Measurements from ENCODE around the gene SLC16A7.

The SLC16A7 gene, protein sequence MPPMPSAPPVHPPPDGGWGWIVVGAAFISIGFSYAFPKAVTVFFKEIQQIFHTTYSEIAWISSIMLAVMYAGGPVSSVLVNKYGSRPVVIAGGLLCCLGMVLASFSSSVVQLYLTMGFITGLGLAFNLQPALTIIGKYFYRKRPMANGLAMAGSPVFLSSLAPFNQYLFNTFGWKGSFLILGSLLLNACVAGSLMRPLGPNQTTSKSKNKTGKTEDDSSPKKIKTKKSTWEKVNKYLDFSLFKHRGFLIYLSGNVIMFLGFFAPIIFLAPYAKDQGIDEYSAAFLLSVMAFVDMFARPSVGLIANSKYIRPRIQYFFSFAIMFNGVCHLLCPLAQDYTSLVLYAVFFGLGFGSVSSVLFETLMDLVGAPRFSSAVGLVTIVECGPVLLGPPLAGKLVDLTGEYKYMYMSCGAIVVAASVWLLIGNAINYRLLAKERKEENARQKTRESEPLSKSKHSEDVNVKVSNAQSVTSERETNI
- 48.2 to 67.1 (median 52.9) reads per million in 3 donors for total RNA-seq

DNA sequence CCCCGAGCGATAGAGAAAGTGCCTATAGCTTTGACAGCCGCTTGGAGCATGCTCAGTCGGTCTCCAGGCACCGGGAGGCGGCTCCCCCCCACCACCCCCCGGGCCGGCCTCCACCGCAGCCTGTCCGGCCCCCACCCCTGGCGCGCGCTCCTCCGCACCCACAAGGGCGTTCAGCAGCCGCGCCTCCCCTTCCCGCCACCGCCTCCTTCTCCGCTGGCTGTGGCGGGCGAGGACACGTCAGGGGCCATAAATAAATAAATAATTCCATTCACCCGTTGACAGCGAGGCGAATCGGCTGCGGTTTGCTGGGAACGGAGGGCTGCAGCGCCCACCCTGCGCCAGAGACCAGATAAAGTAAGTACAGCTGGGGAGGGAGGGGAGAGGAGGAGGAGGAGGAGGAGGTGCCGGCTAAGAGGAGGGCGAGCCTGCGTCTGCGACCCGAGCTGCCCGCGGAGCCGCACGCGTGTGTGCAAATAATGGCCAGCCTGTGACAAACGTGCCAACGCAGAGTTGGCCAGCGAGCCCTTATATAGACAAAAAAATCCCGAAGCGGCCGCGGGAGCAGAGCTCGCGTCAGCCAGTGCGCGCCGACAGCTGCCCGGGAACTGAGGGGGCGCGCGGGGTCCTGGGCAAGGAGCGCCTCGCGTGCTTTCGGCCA lies at the start of gene SLC16A7:
SLC16A7 (plus strand) TSS at position 147 of the 658 bp plus-strand sequence. CDS start 108,773 bp downstream, outside the sequence.
- Histone ChIP-seq H3K4me1 (ENCODE audit: control insufficient read depth, insufficient read depth, low read length, poor library complexity, severe bottlenecking) (peaks cover 7% of the 10 kb centered on the region), H3K9me3 (ENCODE audit: control insufficient read depth, low read length) (no peaks in the 10 kb centered on the region), H3K27me3 (replicated peaks; ENCODE audit: control insufficient read depth, insufficient read depth, low read length, poor library complexity, severe bottlenecking) (no peaks in the 10 kb centered on the region), H3K27ac (ENCODE audit: insufficient read depth, low read length, poor library complexity, severe bottlenecking) (peak within 1 kb of the TSS; percentile 83), H3K36me3 (ENCODE audit: control insufficient read depth, insufficient read depth, low read length) (no peaks in the 10 kb centered on the region), H3K4me3 (ENCODE audit: insufficient read depth, low read depth, low read length, poor library complexity, severe bottlenecking) (peak within 1 kb of the TSS; percentile 67)
- peak; percentile 73 to 76 (median 74) for DNase-seq

DNA sequence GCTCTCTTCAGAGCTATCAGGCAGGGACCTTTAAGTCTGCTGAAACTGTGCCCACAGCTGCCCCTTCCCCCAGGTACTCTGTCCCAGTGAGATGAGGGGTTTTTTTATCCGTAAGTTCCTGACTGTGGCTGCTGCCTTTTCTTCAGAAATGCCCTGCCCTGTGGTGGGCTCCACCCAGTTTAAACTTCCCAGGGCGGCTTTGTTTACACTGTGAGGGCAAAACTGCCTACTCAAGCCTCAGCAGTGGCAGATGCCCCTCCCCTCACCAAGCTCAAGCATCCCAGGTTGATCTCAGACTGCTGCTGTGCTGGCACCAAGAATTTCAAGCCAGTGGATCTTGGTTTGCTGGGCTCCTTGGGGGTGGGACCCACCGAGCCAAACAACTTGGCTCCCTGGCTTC lies 46.9 kb upstream of the SLC16A7 start:
- no peak overlapping the region for H3K4me3 ChIP-seq (ENCODE audit: insufficient read depth, low read depth, low read length, poor library complexity, severe bottlenecking)
- no peaks in the 10 kb centered on the region for H3K4me1 ChIP-seq (ENCODE audit: control insufficient read depth, insufficient read depth, low read length, poor library complexity, severe bottlenecking)
- H3K27ac ChIP-seq (ENCODE audit: insufficient read depth, low read length, poor library complexity, severe bottlenecking) = no peak overlapping the region
- H3K36me3 ChIP-seq (ENCODE audit: control insufficient read depth, insufficient read depth, low read length) = no peaks in the 10 kb centered on the region
- DNase-seq = no peak
- H3K9me3 ChIP-seq (ENCODE audit: control insufficient read depth, low read length) = no peaks in the 10 kb centered on the region
- H3K27me3 ChIP-seq (replicated peaks; ENCODE audit: control insufficient read depth, insufficient read depth, low read length, poor library complexity, severe bottlenecking) = no peaks in the 10 kb centered on the region

DNA sequence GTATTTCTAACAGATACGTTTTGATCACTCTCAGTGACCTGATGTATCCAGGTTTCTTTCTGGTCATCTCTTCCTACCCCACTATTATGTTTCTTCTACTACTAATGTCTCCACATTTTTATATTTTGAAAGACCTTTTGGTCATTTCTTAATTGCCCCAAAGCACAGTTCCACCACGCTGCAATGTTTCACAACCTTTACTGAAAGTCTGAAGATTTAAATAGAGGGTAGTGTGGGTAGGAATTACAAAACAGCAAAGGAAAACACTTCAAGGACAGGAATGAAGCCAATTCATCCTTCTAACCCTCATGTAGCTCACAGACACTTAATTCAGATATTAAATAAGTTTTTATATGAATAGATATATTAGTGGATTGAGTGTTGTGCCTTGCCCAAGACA lies 36.1 kb upstream of the SLC16A7 start:
- no peak for DNase-seq
- Histone ChIP-seq H3K4me1 (ENCODE audit: control insufficient read depth, insufficient read depth, low read length, poor library complexity, severe bottlenecking) (no peaks in the 10 kb centered on the region), H3K9me3 (ENCODE audit: control insufficient read depth, low read length) (no peaks in the 10 kb centered on the region), H3K27ac (ENCODE audit: insufficient read depth, low read length, poor library complexity, severe bottlenecking) (no peak overlapping the region), H3K27me3 (replicated peaks; ENCODE audit: control insufficient read depth, insufficient read depth, low read length, poor library complexity, severe bottlenecking) (no peaks in the 10 kb centered on the region), H3K4me3 (ENCODE audit: insufficient read depth, low read depth, low read length, poor library complexity, severe bottlenecking) (no peak overlapping the region), H3K36me3 (ENCODE audit: control insufficient read depth, insufficient read depth, low read length) (no peaks in the 10 kb centered on the region)

DNA sequence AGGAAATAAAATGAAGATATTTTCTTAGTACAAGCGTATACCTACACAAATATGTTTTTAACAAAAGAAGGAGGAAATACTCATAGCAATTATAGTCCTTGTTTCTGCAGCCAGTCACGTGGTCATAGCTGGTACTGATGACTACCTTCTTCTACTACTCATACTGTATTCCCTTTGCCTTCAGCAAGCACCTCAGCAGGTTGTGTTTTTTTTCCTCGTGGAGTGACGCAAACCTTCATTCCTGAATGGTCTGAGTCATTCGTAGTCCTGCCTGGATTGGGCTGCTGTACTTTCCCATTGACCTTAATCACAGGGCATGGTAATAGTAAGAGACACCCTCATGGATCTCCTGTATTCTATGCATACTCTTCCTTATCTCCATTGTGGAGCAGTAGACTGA lies 25.7 kb upstream of the SLC16A7 start:
- DNase-seq = no peak
- H3K4me1 ChIP-seq (ENCODE audit: control insufficient read depth, insufficient read depth, low read length, poor library complexity, severe bottlenecking) = peaks cover 3% of the 10 kb centered on the region
- no peaks in the 10 kb centered on the region for H3K9me3 ChIP-seq (ENCODE audit: control insufficient read depth, low read length)
- H3K4me3 ChIP-seq (ENCODE audit: insufficient read depth, low read depth, low read length, poor library complexity, severe bottlenecking) = no peak overlapping the region
- no peaks in the 10 kb centered on the region for H3K27me3 ChIP-seq (replicated peaks; ENCODE audit: control insufficient read depth, insufficient read depth, low read length, poor library complexity, severe bottlenecking)
- H3K36me3 ChIP-seq (ENCODE audit: control insufficient read depth, insufficient read depth, low read length) = no peaks in the 10 kb centered on the region
- H3K27ac ChIP-seq (ENCODE audit: insufficient read depth, low read length, poor library complexity, severe bottlenecking) = no peak overlapping the region

DNA sequence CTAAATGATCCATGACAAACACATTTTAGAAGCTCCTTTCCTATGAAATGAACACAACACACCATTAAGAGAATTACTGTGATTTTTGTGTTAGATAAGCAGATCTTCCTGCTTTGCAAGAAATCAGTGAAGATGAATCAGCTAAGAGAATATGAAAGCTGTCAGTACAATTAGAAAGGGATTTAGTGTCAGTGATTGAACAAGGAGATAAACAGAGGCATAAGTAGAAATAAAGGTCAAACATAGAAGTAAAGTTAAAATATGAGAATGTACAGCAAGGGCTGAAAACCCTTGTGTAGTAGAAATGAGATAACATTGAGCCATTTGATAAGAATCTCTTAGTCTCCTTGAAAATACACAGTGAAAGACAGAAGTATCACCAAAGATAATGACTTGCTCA lies 21.4 kb upstream of the SLC16A7 start:
- no peaks in the 10 kb centered on the region for H3K9me3 ChIP-seq (ENCODE audit: control insufficient read depth, low read length)
- no peak overlapping the region for H3K4me3 ChIP-seq (ENCODE audit: insufficient read depth, low read depth, low read length, poor library complexity, severe bottlenecking)
- no peak for DNase-seq
- no peaks in the 10 kb centered on the region for H3K27me3 ChIP-seq (replicated peaks; ENCODE audit: control insufficient read depth, insufficient read depth, low read length, poor library complexity, severe bottlenecking)
- H3K27ac ChIP-seq (ENCODE audit: insufficient read depth, low read length, poor library complexity, severe bottlenecking) = no peak overlapping the region
- H3K36me3 ChIP-seq (ENCODE audit: control insufficient read depth, insufficient read depth, low read length) = no peaks in the 10 kb centered on the region
- peaks cover 25% of the 10 kb centered on the region for H3K4me1 ChIP-seq (ENCODE audit: control insufficient read depth, insufficient read depth, low read length, poor library complexity, severe bottlenecking)

DNA sequence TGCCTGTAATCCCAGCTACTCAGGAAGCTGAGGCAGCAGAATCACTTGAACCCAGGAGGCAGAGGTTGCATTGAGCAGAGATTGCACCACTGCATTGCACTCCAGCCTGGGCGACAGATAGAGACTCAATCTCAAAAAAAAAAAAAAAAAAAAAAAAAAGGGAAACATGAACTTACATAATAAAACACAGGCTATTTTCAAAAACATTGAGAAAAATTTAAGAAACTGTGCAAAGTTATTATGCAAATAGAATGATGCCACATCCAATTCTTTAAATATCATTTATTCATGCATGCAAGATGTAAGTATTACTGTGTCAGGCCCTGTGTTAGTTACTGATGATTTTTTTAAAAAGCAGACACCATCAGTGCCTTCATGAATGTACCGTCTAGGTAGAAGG lies 20.0 kb upstream of the SLC16A7 start:
- Histone ChIP-seq H3K4me3 (ENCODE audit: insufficient read depth, low read depth, low read length, poor library complexity, severe bottlenecking) (no peak overlapping the region), H3K4me1 (ENCODE audit: control insufficient read depth, insufficient read depth, low read length, poor library complexity, severe bottlenecking) (peaks cover 25% of the 10 kb centered on the region), H3K36me3 (ENCODE audit: control insufficient read depth, insufficient read depth, low read length) (no peaks in the 10 kb centered on the region), H3K9me3 (ENCODE audit: control insufficient read depth, low read length) (no peaks in the 10 kb centered on the region), H3K27me3 (replicated peaks; ENCODE audit: control insufficient read depth, insufficient read depth, low read length, poor library complexity, severe bottlenecking) (no peaks in the 10 kb centered on the region), H3K27ac (ENCODE audit: insufficient read depth, low read length, poor library complexity, severe bottlenecking) (no peak overlapping the region)
- no peak for DNase-seq

DNA sequence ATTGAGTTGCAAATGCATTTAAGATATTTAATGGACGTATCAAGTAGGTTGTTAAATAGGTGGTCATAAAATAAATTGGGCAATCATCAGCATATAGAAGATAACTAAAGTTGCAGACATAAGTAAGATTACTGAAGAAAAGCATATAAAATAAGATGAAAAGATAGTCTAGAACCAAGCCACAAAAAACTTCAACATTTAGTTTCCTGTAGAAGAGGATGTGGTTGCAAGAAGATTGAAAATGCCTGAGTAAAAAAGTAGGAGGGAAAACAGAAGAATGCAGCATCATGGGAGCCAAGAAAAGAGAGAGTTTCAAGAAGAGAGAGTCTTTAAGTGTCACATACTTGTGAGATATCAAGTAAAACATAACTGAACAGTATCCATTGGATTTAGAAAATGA lies 17.6 kb upstream of the SLC16A7 start:
- H3K4me3 ChIP-seq (ENCODE audit: insufficient read depth, low read depth, low read length, poor library complexity, severe bottlenecking) = peak overlapping the region; percentile 19
- no peak for DNase-seq
- no peaks in the 10 kb centered on the region for H3K36me3 ChIP-seq (ENCODE audit: control insufficient read depth, insufficient read depth, low read length)
- H3K9me3 ChIP-seq (ENCODE audit: control insufficient read depth, low read length) = no peaks in the 10 kb centered on the region
- H3K4me1 ChIP-seq (ENCODE audit: control insufficient read depth, insufficient read depth, low read length, poor library complexity, severe bottlenecking) = peaks cover 25% of the 10 kb centered on the region
- H3K27me3 ChIP-seq (replicated peaks; ENCODE audit: control insufficient read depth, insufficient read depth, low read length, poor library complexity, severe bottlenecking) = no peaks in the 10 kb centered on the region
- H3K27ac ChIP-seq (ENCODE audit: insufficient read depth, low read length, poor library complexity, severe bottlenecking) = no peak overlapping the region

DNA sequence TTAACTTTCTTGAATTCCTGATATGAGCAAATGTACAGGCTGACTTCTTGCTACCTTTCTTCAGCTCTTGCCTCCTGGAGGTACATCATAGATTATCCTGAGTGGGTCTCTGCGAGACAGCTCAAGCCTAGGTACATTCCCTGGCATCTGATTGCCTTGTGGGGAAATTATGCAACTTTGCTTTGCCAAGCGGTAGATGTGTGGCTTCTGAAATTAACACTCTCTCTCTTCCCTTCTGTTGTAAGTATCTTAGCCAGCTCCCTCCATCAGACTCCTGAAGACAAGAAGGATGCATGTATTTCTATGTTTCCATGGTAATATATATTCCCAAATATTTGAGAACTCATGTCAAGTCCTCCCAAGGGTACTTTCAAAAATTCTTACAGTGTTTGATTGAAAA lies 16.2 kb upstream of the SLC16A7 start:
- H3K4me3 ChIP-seq (ENCODE audit: insufficient read depth, low read depth, low read length, poor library complexity, severe bottlenecking) = no peak overlapping the region
- DNase-seq = no peak
- H3K4me1 ChIP-seq (ENCODE audit: control insufficient read depth, insufficient read depth, low read length, poor library complexity, severe bottlenecking) = peaks cover 23% of the 10 kb centered on the region
- no peaks in the 10 kb centered on the region for H3K36me3 ChIP-seq (ENCODE audit: control insufficient read depth, insufficient read depth, low read length)
- no peak overlapping the region for H3K27ac ChIP-seq (ENCODE audit: insufficient read depth, low read length, poor library complexity, severe bottlenecking)
- no peaks in the 10 kb centered on the region for H3K9me3 ChIP-seq (ENCODE audit: control insufficient read depth, low read length)
- H3K27me3 ChIP-seq (replicated peaks; ENCODE audit: control insufficient read depth, insufficient read depth, low read length, poor library complexity, severe bottlenecking) = no peaks in the 10 kb centered on the region

DNA sequence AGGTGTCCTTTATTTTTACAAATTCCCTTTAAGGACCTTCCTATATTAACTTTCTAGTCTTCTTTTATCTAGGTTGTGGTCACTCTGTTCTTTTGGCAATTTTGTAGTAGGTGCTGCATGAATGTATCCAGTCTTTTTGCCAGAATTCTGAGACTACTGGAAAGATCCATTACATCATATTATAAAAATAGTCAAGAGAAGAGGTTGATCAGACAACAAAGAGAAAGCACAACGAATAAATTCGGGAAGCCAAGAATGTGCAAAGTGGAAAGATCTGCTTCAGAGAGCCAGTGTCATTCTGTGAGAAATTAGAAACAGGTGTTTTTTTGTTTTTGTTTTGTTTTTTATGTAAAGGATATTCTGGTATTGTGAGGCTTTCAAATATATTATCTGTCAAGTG lies 15.8 kb upstream of the SLC16A7 start:
- H3K27ac ChIP-seq (ENCODE audit: insufficient read depth, low read length, poor library complexity, severe bottlenecking) = no peak overlapping the region

More for the DNA sequence above, 15.8 kb upstream of the SLC16A7 start:
- H3K4me3 ChIP-seq (ENCODE audit: insufficient read depth, low read depth, low read length, poor library complexity, severe bottlenecking) = no peak overlapping the region
- peaks cover 23% of the 10 kb centered on the region for H3K4me1 ChIP-seq (ENCODE audit: control insufficient read depth, insufficient read depth, low read length, poor library complexity, severe bottlenecking)
- no peaks in the 10 kb centered on the region for H3K9me3 ChIP-seq (ENCODE audit: control insufficient read depth, low read length)
- no peak for DNase-seq
- H3K27me3 ChIP-seq (replicated peaks; ENCODE audit: control insufficient read depth, insufficient read depth, low read length, poor library complexity, severe bottlenecking) = no peaks in the 10 kb centered on the region
- no peaks in the 10 kb centered on the region for H3K36me3 ChIP-seq (ENCODE audit: control insufficient read depth, insufficient read depth, low read length)
